ENCODE data around the gene PRLH. TPM values are rescaled to one million over a fixed set of nuclear protein-coding genes. Genes with fewer than 3 reads are reported as not detected.

The PRLH gene
- total RNA-seq, 2 donors from 2014 or later = not detected

DNA sequence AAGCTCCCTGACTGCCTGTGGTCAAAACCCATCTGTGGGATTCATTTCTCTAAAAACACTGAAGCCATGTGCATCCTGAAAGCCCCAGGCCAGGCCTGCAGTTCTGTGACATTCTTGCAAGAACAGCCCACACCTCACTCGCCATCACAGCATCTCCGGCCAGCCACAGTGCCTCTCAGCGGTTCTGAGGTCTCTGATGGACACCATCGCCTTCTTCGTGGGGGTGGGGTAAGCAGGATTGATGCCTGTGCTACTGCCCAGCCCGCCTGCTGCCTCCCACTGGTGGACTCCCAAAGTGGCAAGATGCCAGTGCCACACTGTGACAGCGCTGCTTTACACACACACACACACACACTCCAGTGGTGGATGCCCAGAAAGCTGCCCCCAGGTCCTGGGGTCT lies 5.2 kb upstream of the PRLH start:
- H3K27ac Mint-ChIP-seq = no peak overlapping the region
- peaks cover 32% of the 10 kb centered on the region for H3K27me3 Mint-ChIP-seq (ENCODE audit: low read depth)
- DNase-seq (no peak), ATAC-seq (replicated peaks in 1 of 2) (no peak)
- H3K4me3 Mint-ChIP-seq = no peak overlapping the region
- peaks cover 14% of the 10 kb centered on the region for H3K4me1 Mint-ChIP-seq (ENCODE audit: low read depth)
- H3K9me3 Mint-ChIP-seq = peaks cover 0 to under 1% of the 10 kb centered on the region in 2 donors
- peaks cover under 1 to 6% of the 10 kb centered on the region in 2 donors for H3K36me3 Mint-ChIP-seq (ENCODE audit: insufficient read depth in 2 of 2)

- H3K9me3 Mint-ChIP-seq = no peaks in the 10 kb centered on the region
Measured at GRCh38 chr2:237563816-237564215, 2.6 kb upstream of the PRLH start.

GRCh38 chr2:237564526-237565131 lies 1.7 kb upstream of the PRLH start:
- no peak for DNase-seq
- peaks cover 8% of the 10 kb centered on the region for H3K27me3 Mint-ChIP-seq (ENCODE audit: low read depth)

More at GRCh38 chr2:237563816-237564215, 2.6 kb upstream of the PRLH start:
- H3K4me3 Mint-ChIP-seq = no peak overlapping the region
- peaks cover 16% of the 10 kb centered on the region for H3K27me3 Mint-ChIP-seq (ENCODE audit: low read depth)
- no peaks in the 10 kb centered on the region for H3K4me1 Mint-ChIP-seq (ENCODE audit: low read depth)
- no peak for ATAC-seq (replicated peaks in 1 of 2)
- no peaks in the 10 kb centered on the region for H3K36me3 Mint-ChIP-seq (ENCODE audit: insufficient read depth in 2 of 2)
- no peak overlapping the region for H3K27ac Mint-ChIP-seq
- DNase-seq = no peak

GRCh38 chr2:237565974-237566373 lies 400 bp upstream of the PRLH start:
- H3K4me1 Mint-ChIP-seq (ENCODE audit: low read depth) = no peaks in the 10 kb centered on the region
- H3K27ac Mint-ChIP-seq = no peak overlapping the region
- H3K27me3 Mint-ChIP-seq (ENCODE audit: low read depth) = peaks cover 5% of the 10 kb centered on the region
- no peak for DNase-seq
- no peaks in the 10 kb centered on the region for H3K36me3 Mint-ChIP-seq (ENCODE audit: insufficient read depth in 2 of 2)
- H3K4me3 Mint-ChIP-seq = no peak overlapping the region
- no peak for ATAC-seq (replicated peaks in 1 of 2)
- no peaks in the 10 kb centered on the region for H3K9me3 Mint-ChIP-seq

More at GRCh38 chr2:237564526-237565131, 1.7 kb upstream of the PRLH start:
- H3K9me3 Mint-ChIP-seq = no peaks in the 10 kb centered on the region
- ATAC-seq (replicated peaks in 1 of 2) = no peak
- H3K36me3 Mint-ChIP-seq (ENCODE audit: insufficient read depth in 2 of 2) = no peaks in the 10 kb centered on the region
- H3K4me1 Mint-ChIP-seq (ENCODE audit: low read depth) = no peaks in the 10 kb centered on the region
- no peak overlapping the region for H3K27ac Mint-ChIP-seq
- H3K4me3 Mint-ChIP-seq = no peak overlapping the region

DNA sequence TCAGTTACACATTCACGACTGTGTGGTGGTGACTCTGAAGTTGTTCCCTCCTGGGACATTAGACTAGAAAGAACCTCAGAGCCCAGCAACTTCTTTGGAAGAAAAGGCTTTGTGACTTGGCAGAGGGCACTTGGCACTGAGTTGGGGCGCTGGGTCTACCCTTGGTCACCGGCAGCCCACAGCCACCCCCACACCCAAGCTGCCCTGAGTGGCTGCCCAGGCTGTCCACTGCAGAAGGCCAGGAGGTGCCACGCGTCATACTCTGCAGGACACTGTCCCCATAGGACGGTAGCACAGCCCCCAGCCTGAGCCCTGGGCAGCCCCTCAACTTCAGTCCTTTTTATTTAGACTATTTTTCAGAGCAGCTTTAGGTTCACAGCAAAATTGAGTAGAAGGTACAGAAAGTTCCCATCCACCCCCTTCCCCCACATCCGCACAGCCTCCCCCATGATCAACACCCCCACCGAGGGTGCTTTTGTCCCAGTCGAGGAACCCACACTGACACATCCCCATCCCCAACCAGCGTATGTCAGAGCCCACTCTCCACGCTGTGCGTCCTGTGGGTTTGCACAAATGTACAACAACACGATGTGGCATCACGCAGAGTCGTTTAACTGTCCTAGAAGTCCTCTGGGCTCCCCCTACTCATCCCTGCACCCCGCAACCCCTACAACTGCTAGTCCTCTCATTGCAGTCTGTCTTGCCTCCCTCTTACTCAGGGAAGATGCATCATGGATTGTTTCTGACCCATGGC lies 1.1 kb downstream of the PRLH start:
- H3K27me3 Mint-ChIP-seq (ENCODE audit: low read depth) = peaks cover 5% of the 10 kb centered on the region
- H3K4me1 Mint-ChIP-seq (ENCODE audit: low read depth) = peaks cover 5% of the 10 kb centered on the region
- no peaks in the 10 kb centered on the region for H3K9me3 Mint-ChIP-seq
- DNase-seq = no peak
- no peak overlapping the region for H3K4me3 Mint-ChIP-seq
- no peak for ATAC-seq (replicated peaks in 1 of 2)
- no peaks in the 10 kb centered on the region for H3K36me3 Mint-ChIP-seq (ENCODE audit: insufficient read depth in 2 of 2)
- no peak overlapping the region for H3K27ac Mint-ChIP-seq

DNA sequence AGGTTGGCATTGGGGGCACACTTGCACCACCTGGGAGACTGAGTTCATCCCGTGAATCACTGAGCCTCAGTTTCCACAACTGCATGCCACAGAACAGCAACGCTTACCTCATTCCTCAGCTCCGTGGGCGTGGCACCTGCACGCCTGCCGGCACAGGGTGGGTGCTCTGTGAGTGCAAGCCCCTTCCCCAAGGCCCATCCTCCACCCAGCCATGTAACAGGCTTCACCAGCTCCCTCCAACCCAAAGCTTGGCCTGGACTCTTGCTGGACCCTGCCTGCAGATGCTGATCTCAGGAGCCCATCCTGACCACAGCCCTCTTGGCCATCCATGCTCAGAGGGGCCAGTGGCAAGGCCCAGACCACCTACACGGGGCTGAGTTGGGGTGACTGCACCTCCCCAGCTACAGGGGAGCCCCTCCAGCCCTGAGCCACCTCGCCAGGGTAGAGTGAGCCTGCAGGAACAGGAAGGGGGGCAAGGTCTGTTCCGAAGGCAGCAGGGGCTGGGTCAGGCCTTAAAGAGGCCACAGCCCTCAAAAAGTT lies 1.8 kb downstream of the PRLH start:
- Mint-ChIP-seq H3K27me3 (ENCODE audit: low read depth) (peaks cover 2% of the 10 kb centered on the region), H3K27ac (no peak overlapping the region), H3K9me3 (no peaks in the 10 kb centered on the region), H3K4me3 (no peak overlapping the region), H3K36me3 (ENCODE audit: insufficient read depth in 2 of 2) (no peaks in the 10 kb centered on the region), H3K4me1 (ENCODE audit: low read depth) (peaks cover 5% of the 10 kb centered on the region)
- DNase-seq (no peak), ATAC-seq (replicated peaks in 1 of 2) (no peak)

DNA sequence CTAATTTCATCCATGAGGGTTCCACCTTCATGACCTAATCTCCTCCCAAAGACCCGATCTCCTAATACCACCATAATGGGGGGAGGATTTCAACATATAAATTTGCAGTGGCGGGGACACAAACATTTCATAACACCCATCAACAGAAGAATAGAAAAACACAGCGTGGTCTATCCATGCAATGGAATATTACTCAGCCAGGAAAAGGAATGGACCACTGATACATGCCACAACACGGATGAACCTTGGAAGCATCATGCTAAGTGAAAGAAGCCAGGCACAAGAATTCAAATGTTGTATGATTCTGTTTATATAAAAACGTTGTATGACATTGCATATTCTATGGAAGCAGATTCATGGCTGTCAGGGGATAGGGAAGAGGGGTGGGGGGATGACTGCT lies 2.7 kb downstream of the PRLH start:
- ATAC-seq (replicated peaks in 1 of 2) = no peak
- no peak overlapping the region for H3K27ac Mint-ChIP-seq
- peaks cover 5% of the 10 kb centered on the region for H3K4me1 Mint-ChIP-seq (ENCODE audit: low read depth)
- H3K9me3 Mint-ChIP-seq = no peaks in the 10 kb centered on the region
- no peak overlapping the region for H3K4me3 Mint-ChIP-seq
- H3K36me3 Mint-ChIP-seq (ENCODE audit: insufficient read depth in 2 of 2) = no peaks in the 10 kb centered on the region
- no peaks in the 10 kb centered on the region for H3K27me3 Mint-ChIP-seq (ENCODE audit: low read depth)
- no peak for DNase-seq

DNA sequence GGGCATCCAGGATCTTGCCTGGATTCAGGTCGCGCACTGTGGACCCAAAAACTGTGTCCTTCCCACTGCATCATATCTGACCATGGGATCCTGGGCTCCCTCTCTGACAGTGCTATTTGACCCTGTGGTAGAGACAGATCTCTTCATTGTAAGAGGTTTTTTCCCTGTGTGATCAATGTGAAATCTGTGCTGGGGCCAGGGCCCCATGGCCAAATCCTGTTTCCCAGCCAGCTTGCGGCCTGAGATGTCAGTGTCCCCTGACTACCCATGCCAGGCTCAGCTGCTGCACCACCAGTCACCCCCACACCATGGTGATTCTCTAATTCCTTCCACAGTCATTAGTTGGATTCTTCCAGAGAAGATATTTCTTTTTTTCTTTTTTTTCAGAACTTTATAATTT lies 3.5 kb downstream of the PRLH start:
- Mint-ChIP-seq H3K27ac (no peak overlapping the region), H3K4me3 (no peak overlapping the region), H3K36me3 (ENCODE audit: insufficient read depth in 2 of 2) (no peaks in the 10 kb centered on the region), H3K4me1 (ENCODE audit: low read depth) (peaks cover 5% of the 10 kb centered on the region), H3K27me3 (ENCODE audit: low read depth) (no peaks in the 10 kb centered on the region), H3K9me3 (no peaks in the 10 kb centered on the region)
- DNase-seq (no peak), ATAC-seq (replicated peaks in 1 of 2) (no peak)

DNA sequence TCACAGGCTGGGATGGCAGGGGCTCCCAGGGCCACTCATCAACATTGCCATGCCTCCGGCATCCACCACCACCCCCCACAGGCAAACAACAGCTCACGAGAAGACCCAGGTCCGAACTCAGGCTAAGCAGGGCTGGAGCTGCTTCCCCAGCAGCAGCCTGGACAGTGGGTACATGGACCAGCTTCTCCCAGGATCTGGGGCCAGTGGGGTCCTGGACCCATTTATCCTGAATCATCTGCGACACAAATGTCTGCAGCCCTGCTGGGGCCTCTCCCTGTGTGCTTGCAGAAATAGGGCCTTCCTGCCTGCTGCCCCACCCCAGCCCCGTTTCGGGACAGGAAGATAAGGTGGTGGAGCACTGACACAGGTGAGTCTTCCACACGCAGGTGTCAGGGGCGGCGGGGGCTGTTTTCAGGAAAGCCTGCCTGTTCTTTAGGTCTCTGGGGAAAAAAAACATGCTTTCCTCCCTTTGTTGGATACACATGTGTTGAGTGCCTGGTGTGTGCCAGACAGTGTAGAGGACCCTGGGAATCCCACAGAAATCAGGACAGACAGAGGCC lies 4.5 kb downstream of the PRLH start:
- ATAC-seq (replicated peaks in 1 of 2) (no peak), DNase-seq (no peak)
- Mint-ChIP-seq H3K27ac (no peak overlapping the region), H3K27me3 (ENCODE audit: low read depth) (no peaks in the 10 kb centered on the region), H3K4me3 (no peak overlapping the region), H3K4me1 (ENCODE audit: low read depth) (peaks cover 5% of the 10 kb centered on the region), H3K36me3 (ENCODE audit: insufficient read depth in 2 of 2) (no peaks in the 10 kb centered on the region), H3K9me3 (no peaks in the 10 kb centered on the region)

GRCh38 chr2:237571551-237571950 lies 5.2 kb downstream of the PRLH start:
- ATAC-seq (replicated peaks in 1 of 2) (peak; percentile 22 to 25), DNase-seq (no peak)
- no peak overlapping the region for H3K27ac Mint-ChIP-seq
- no peak overlapping the region for H3K4me3 Mint-ChIP-seq
- H3K4me1 Mint-ChIP-seq (ENCODE audit: low read depth) = peaks cover 5% of the 10 kb centered on the region
- H3K36me3 Mint-ChIP-seq (ENCODE audit: insufficient read depth in 2 of 2) = no peaks in the 10 kb centered on the region
- H3K9me3 Mint-ChIP-seq = no peaks in the 10 kb centered on the region
- no peaks in the 10 kb centered on the region for H3K27me3 Mint-ChIP-seq (ENCODE audit: low read depth)

DNA sequence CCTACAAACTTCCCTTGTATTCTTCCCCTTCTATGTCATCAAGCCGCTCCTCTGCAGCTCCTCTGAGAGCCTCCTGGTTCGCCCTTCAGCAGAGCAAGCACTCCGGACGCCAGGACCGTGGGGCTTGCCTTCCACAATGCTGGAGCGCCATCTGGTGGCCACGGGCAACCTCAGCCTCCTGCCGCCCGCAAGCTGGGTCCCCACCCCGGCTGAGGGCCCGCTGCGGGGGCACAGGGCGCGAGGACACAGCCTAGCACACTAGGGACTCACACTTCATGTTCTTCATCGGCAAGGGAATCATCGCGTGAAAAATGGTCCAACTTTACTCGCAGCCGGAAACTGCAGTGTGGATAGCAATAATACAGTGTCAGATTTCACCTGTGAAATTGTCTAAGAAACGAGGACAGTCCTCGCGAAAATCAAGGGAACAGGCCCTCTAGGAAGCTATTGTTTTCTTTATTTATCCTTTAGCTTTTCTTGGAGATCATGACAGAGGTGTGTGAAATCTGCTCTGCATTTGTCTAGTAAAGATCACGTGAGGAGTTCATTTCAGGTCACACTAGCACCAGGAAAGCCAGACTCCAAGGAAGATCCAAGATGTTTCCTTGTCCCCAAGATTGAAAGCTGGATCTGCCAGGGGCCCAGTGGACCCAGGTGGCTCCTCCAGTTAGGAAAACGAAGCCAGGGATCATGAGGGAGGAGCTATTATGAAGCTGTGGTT lies 5.8 kb downstream of the PRLH start:
- H3K36me3 Mint-ChIP-seq (ENCODE audit: insufficient read depth in 2 of 2) = no peaks in the 10 kb centered on the region
- no peak overlapping the region for H3K27ac Mint-ChIP-seq

GRCh38 chr2:237572742-237573101 lies 6.3 kb downstream of the PRLH start:
- Mint-ChIP-seq H3K9me3 (no peaks in the 10 kb centered on the region), H3K4me3 (no peak overlapping the region), H3K27ac (no peak overlapping the region), H3K4me1 (ENCODE audit: low read depth) (peaks cover 5% of the 10 kb centered on the region), H3K36me3 (ENCODE audit: insufficient read depth in 2 of 2) (no peaks in the 10 kb centered on the region), H3K27me3 (ENCODE audit: low read depth) (no peaks in the 10 kb centered on the region)
- ATAC-seq (replicated peaks in 1 of 2) = no peak
- no peak for DNase-seq

More for the DNA sequence above, 5.8 kb downstream of the PRLH start:
- Mint-ChIP-seq H3K4me1 (ENCODE audit: low read depth) (peaks cover 5% of the 10 kb centered on the region), H3K27me3 (ENCODE audit: low read depth) (no peaks in the 10 kb centered on the region), H3K9me3 (no peaks in the 10 kb centered on the region), H3K4me3 (no peak overlapping the region)
- peak; percentile 90 to 91 for DNase-seq
- ATAC-seq (replicated peaks in 1 of 2) = peak; percentile 98
